HFF-Myc (cell line): Measurements from ENCODE around the gene TNRC18.
"Not testable (repeated sequence)": the region's sequence is repeated elsewhere in the genome, so short reads cannot be mapped to it uniquely, and the experiment has no call there.

Source experiments
- DNase-seq: peaks from one replicate; pipeline ENCODE4 v3.0.0-alpha.2; 2011; ENCODE audit warnings: low read depth; ENCODE audit errors: extremely low read depth
- H3K4me3 ChIP-seq: replicated peaks from 2 replicates; pipeline ENCODE4 v1.5.1; 2011; ENCODE audit warnings: low read depth, mild to moderate bottlenecking, control low read depth, low read length
- CTCF ChIP-seq: IDR thresholded peaks from 2 replicates; pipeline ENCODE4 v1.5.1; 2012; ENCODE audit warnings: mild to moderate bottlenecking, low read depth, low read length, control low read depth; ENCODE audit errors: missing control alignments

The TNRC18 gene

GRCh38 chr7:5300366-5300765 lies 123.3 kb downstream of the TNRC18 start:
- TF ChIP-seq CTCF, result no peak
- no peak for DNase-seq
- H3K4me3 ChIP-seq, result no peak overlapping the region

- no peak for DNase-seq
- H3K4me3 ChIP-seq, result no peak overlapping the region
- no peak for TF ChIP-seq CTCF
These were observed 126.9 kb downstream of the TNRC18 start for GRCh38 chr7:5296611-5297226.

- no peak for TF ChIP-seq CTCF
- H3K4me3 ChIP-seq, result no peak overlapping the region
- no peak for DNase-seq
These were observed 127.5 kb downstream of the TNRC18 start for GRCh38 chr7:5296015-5296610.

GRCh38 chr7:5295039-5296014 lies 128.3 kb downstream of the TNRC18 start:
- no peak overlapping the region for H3K4me3 ChIP-seq
- no peak for TF ChIP-seq CTCF
- DNase-seq, result no peak

- DNase-seq, result no peak
- H3K4me3 ChIP-seq, result no peak overlapping the region
- TF ChIP-seq CTCF, result no peak
These were observed 129.3 kb downstream of the TNRC18 start for GRCh38 chr7:5294169-5294987.

GRCh38 chr7:5291711-5292335 lies 131.8 kb downstream of the TNRC18 start:
- H3K4me3 ChIP-seq, DNase-seq: not testable (repeated sequence)
